Spleen (tissue), 11 donors: ENCODE measurements around the gene APOB. TPM values are rescaled to one million over a fixed set of nuclear protein-coding genes. Genes with fewer than 3 reads are reported as not detected.

Source experiments
- DNase-seq: peaks from one replicate; pipeline ENCODE4 v3.0.0-alpha.2; 2020
- H3K27ac ChIP-seq, 8 donors: fragments of 200-600 bp; sonication (generic) in 7 of 8; 1 replicate in 4 of 8; 2 replicates in 4 of 8; pipeline versions ENCODE4 v1.5.0 to v1.8.0; 2016 to 2021; ENCODE audit warnings: inconsistent platforms in 4 of 8, mild to moderate bottlenecking in 4 of 8, moderate library complexity in 1 of 8
- H3K27me3 ChIP-seq, 7 donors: fragments of 200-600 bp; sonication (generic) in 6 of 7; replicated peaks in 1 of 7; 1 replicate in 4 of 7; 2 replicates in 3 of 7; pipeline versions ENCODE4 v1.5.0 to v1.8.0; 2016 to 2021; ENCODE audit warnings: inconsistent platforms in 3 of 7, mild to moderate bottlenecking in 1 of 7
- H3K36me3 ChIP-seq, 6 donors: fragments of 200-600 bp; sonication (generic) in 5 of 6; 1 replicate in 4 of 6; 2 replicates in 2 of 6; pipeline versions ENCODE4 v1.5.0 to v1.8.0; 2016 to 2021; ENCODE audit warnings: inconsistent platforms in 2 of 6
- H3K4me1 ChIP-seq, 6 donors: fragments of 200-600 bp; sonication (generic) in 5 of 6; 1 replicate in 3 of 6; 2 replicates in 3 of 6; pipeline versions ENCODE4 v1.5.0 to v1.8.0; 2016 to 2021; ENCODE audit warnings: inconsistent platforms in 3 of 6
- H3K4me3 ChIP-seq, 8 donors: fragments of 200-600 bp; sonication (generic) in 7 of 8; 1 replicate in 4 of 8; 2 replicates in 4 of 8; pipeline versions ENCODE4 v1.5.0 to v1.8.0; 2016 to 2021; ENCODE audit warnings: inconsistent platforms in 4 of 8, mild to moderate bottlenecking in 4 of 8, moderate library complexity in 2 of 8
- H3K9me3 ChIP-seq, 8 donors: fragments of 200-600 bp; sonication (generic) in 7 of 8; 1 replicate in 4 of 8; 2 replicates in 4 of 8; pipeline versions ENCODE4 v1.5.0 to v1.8.0; 2016 to 2021; ENCODE audit warnings: inconsistent platforms in 4 of 8
- POLR2A ChIP-seq, 3 donors: fragments of 450-650 bp; IDR thresholded peaks; one replicate each; pipeline ENCODE4 v1.5.1; 2017; ENCODE audit warnings: antibody characterized with exemption in 3 of 3, mild to moderate bottlenecking in 1 of 3
- POLR2AphosphoS5 ChIP-seq, 3 donors: sonication (generic); formaldehyde crosslinking; IDR thresholded peaks; one replicate each; pipeline ENCODE4 v1.5.1; 2017; ENCODE audit warnings: antibody characterized with exemption in 3 of 3
- WGBS, 5 donors: extraction: QIAGEN DNeasy Blood & Tissue Kit in 3 of 5; methylation state at CpG; one replicate each; pipeline versions ENCODE4 v1.1.5 to v1.1.7; 2013 to 2018; 5-methylcytosine and 5-hydroxymethylcytosine counted together
- intact Hi-C: fragments of 100-400 bp; cut with DNase I; formaldehyde crosslinking; loops from one replicate; pipeline ENCODE4 v1.15.0; 2023; ENCODE audit warnings: low total_unique reads
- polyA plus RNA-seq, 3 donors: library from polyadenylated mRNA; stranded (reverse); fragments of 200-250 nt; gene quantifications; one replicate each; pipeline ENCODE4 v1.2.1, GENCODE V29; 2013
- total RNA-seq, 7 donors: library from RNA; depleted of rRNA in 3 of 7; stranded (reverse); fragments of >200 nt in 3 of 7; fragmentation: NEBNext Ultra II Directional in 4 of 7; extraction: Animal tissue kit (Norgen Biotek cat#: 25700) in 4 of 7; gene quantifications; one replicate each; pipeline versions ENCODE4 v1.1.0 to v1.2.1, GENCODE V29; 2016 to 2021
- TF ChIP-seq, protein P1 (sequence below), 11 experiments: fragments of 200-600 bp in 7 of 11; fragments of 450-650 bp in 4 of 11; sonication (generic) in 4 of 11; IDR thresholded peaks in 8 of 11; conservative IDR thresholded peaks in 3 of 11; 1 replicate in 7 of 11; 2 replicates in 4 of 11; pipeline versions ENCODE4 v1.4.0 to v1.8.0; 2016 to 2021; ENCODE audit warnings: antibody characterized with exemption in 11 of 11, inconsistent platforms in 4 of 11, mild to moderate bottlenecking in 1 of 11
- donor health status: healthy with polysubstance abuse.
- donor health status: DM: no; HTN: no; CAD: no; lungs with moderate emphysema.
- donor health status: DM: no; HTN: no; CAD: no.
- donor health status: Bipolar disorder and iron deficiency.
- donor health status: healthy.
- donor health status: DM: no; HTN: no; CAD: no.
- donor health status: DM: yes; HTN: yes; CAD: no.

Gene APOB
- total and polyA plus RNA-seq, 10 donors, result 0.02 to 2.5 (median 0.39) TPM

DNA sequence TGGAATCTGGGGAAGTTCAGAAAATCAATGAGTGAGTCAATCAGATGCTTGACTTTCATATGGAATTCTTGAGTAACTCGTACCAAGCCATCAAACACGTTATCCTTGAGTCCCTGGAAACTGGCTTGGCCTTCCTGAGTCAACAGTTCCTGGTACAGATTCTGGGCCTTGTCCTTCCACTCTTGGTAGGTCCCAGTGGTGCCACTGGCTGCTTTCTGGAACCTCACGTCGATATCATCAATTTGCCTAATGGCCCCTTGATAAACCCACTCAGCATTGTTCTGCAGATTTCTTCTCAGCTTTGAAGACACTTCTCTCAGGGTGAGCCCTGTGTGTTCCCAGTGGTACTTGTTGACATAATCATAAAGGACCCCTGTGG lies 41.1 kb downstream of the APOB start:
- intact Hi-C loops, result no loop called here

DNA sequence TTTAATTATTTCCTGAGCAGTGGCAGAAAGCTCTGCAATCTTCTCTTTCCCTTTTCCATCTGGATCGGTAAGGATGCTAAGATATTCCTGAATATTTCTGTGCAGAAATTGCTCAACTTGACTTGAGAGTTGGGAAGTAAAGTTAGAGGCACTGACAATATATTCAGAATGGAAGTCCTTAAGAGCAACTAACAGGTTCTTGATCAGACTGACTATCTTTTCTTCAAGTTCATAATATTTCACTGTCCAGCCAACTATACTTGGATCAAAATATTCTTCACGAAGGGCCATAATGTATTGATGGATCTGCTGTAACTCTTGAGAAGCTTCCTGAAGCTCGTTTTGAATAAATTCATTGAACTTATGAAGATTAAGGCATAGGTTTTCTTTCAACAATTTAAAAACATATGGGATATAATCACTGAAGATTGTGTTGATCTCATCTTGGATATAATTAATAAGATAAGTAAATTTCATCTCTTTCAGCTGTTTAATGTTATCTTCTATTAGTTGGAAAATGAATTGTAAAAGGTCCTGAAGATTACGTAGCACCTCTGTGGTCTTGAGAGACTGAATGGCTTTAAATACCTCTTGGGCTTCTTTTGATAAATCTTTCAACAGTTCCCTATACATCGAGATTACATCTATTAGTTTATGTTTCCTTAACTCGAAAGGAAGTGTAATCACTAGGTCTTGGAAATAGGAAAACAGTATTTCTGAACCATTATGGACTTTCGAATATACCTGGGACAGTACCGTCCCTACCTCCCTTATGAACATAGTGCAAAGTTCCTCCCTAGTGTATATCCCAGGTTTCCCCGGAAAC lies 41.7 kb downstream of the APOB start:
- H3K36me3 ChIP-seq, result no peaks in the 10 kb centered on the region
- no peaks in the 10 kb centered on the region for H3K4me1 ChIP-seq
- H3K27ac ChIP-seq, result no peak overlapping the region
- TF ChIP-seq POLR2AphosphoS5 (IDR thresholded peaks at IDR 0.05) (no peak), POLR2A (IDR thresholded peaks at IDR 0.05) (no peak)
- TF ChIP-seq, protein P1, sequence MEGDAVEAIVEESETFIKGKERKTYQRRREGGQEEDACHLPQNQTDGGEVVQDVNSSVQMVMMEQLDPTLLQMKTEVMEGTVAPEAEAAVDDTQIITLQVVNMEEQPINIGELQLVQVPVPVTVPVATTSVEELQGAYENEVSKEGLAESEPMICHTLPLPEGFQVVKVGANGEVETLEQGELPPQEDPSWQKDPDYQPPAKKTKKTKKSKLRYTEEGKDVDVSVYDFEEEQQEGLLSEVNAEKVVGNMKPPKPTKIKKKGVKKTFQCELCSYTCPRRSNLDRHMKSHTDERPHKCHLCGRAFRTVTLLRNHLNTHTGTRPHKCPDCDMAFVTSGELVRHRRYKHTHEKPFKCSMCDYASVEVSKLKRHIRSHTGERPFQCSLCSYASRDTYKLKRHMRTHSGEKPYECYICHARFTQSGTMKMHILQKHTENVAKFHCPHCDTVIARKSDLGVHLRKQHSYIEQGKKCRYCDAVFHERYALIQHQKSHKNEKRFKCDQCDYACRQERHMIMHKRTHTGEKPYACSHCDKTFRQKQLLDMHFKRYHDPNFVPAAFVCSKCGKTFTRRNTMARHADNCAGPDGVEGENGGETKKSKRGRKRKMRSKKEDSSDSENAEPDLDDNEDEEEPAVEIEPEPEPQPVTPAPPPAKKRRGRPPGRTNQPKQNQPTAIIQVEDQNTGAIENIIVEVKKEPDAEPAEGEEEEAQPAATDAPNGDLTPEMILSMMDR (IDR thresholded peaks at IDR 0.05 in 8 of 11, conservative IDR thresholded peaks at IDR 0.05 in 3 of 11), result no peak
- intact Hi-C loops, result no loop called here
- no peak for DNase-seq
- WGBS, 5 donors, result 78 to 86% (median 83%) methylated on average over 9 of the region's 9 CpGs
- H3K27me3 ChIP-seq, result no peaks in the 10 kb centered on the region
- H3K9me3 ChIP-seq, result no peaks in the 10 kb centered on the region
- no peak overlapping the region for H3K4me3 ChIP-seq

More for the DNA sequence above, 41.1 kb downstream of the APOB start:
- TF ChIP-seq POLR2AphosphoS5 (IDR thresholded peaks at IDR 0.05) (no peak), POLR2A (IDR thresholded peaks at IDR 0.05) (no peak)
- TF ChIP-seq, protein P1 (IDR thresholded peaks at IDR 0.05 in 8 of 11, conservative IDR thresholded peaks at IDR 0.05 in 3 of 11), result no peak
- no peak for DNase-seq
- WGBS, 5 donors, result 77 to 85% (median 81%) methylated on average over 4 of the region's 4 CpGs
- Histone ChIP-seq H3K36me3 (no peaks in the 10 kb centered on the region), H3K27ac (no peak overlapping the region), H3K4me1 (no peaks in the 10 kb centered on the region), H3K9me3 (no peaks in the 10 kb centered on the region), H3K4me3 (no peak overlapping the region), H3K27me3 (no peaks in the 10 kb centered on the region)

DNA sequence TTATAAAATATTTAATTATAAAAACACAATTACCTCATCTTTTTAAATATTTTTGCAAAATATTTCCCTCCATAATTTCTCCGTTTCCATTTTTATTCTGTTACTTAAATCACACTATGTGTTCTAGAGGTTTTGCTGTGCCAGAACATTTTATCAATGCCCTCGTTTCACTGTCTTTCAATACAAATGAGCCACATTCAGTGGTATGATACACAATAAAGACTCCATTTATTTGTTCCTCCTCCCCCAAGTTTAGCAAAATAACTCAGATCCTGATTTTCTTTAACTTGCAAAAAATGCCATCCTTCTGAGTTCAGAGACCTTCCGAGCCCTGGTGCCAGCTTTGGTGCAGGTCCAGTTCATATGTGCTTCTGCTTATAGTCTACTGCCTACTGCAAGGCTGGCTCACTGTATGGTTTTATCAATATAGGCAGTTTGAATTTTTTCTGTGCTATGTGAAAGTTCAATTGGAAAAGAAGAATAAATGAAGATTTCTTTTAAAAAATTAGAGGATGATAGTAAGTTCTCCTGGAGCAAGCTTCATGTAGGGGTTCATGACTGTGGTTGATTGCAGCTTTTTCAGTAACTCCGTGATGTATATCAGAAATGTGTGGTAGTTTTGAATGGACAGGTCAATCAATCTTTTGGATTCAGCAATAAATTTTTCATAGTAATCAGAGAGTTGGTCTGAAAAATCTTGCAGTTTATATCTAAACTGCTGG lies 42.5 kb downstream of the APOB start:
- Histone ChIP-seq H3K4me1 (no peaks in the 10 kb centered on the region), H3K9me3 (no peaks in the 10 kb centered on the region), H3K36me3 (no peaks in the 10 kb centered on the region), H3K4me3 (no peak overlapping the region), H3K27ac (no peak overlapping the region), H3K27me3 (no peaks in the 10 kb centered on the region)
- DNase-seq, result no peak
- no peak for TF ChIP-seq POLR2AphosphoS5 (IDR thresholded peaks at IDR 0.05)
- TF ChIP-seq, protein P1 (IDR thresholded peaks at IDR 0.05 in 8 of 11, conservative IDR thresholded peaks at IDR 0.05 in 3 of 11), result no peak
- TF ChIP-seq POLR2A (IDR thresholded peaks at IDR 0.05), result no peak
- 90 to 95% (median 92%) methylated on average over 4 of the region's 4 CpGs for WGBS, 5 donors
- intact Hi-C loops, result no loop called here
